Caki2 (cell line): ENCODE measurements around the gene TMED9. TPM values are rescaled to one million over a fixed set of nuclear protein-coding genes. Genes with fewer than 3 reads are reported as not detected.

Experiments used
- DNase-seq: peaks from one replicate; pipeline ENCODE4 v3.0.0-alpha.2; 2015; ENCODE audit warnings: low read depth
- in situ Hi-C: cut with HindIII; loops from 2 replicates; pipeline ENCODE4 v1.10.0; 2016; ENCODE audit warnings: low sequenced_read_pairs, low pct_unique_long_range_greater_than_20kb, mixed read lengths
- total RNA-seq: library from RNA; depleted of rRNA; stranded (reverse); fragments of >200 nt; shearing (Covaris generic); gene quantifications from 2 replicates; pipeline ENCODE4 v1.2.3, GENCODE V29; 2014; ENCODE audit warnings: low replicate concordance

TMED9 gene
- total RNA-seq, 1 experiment from 2014 or later: 291 TPM

GRCh38 chr5:177602458-177602830 lies 10.4 kb downstream of the TMED9 start:
- in situ Hi-C loops: no loop called here
- DNase-seq: no peak

GRCh38 chr5:177603631-177604030 lies 11.6 kb downstream of the TMED9 start:
- no peak for DNase-seq

GRCh38 chr5:177604116-177604521 lies 12.1 kb downstream of the TMED9 start:
- DNase-seq: no peak
- in situ Hi-C loops: no loop called here

More at GRCh38 chr5:177603631-177604030, 11.6 kb downstream of the TMED9 start:
- in situ Hi-C loops: no loop called here

GRCh38 chr5:177604656-177605055 lies 12.7 kb downstream of the TMED9 start:
- no peak for DNase-seq
- in situ Hi-C loops: no loop called here

- in situ Hi-C loops: no loop called here
Observed at GRCh38 chr5:177605078-177605477, 13.1 kb downstream of the TMED9 start.

GRCh38 chr5:177605667-177606066 lies 13.7 kb downstream of the TMED9 start:
- in situ Hi-C loops: no loop called here
- DNase-seq: no peak

More at GRCh38 chr5:177605078-177605477, 13.1 kb downstream of the TMED9 start:
- DNase-seq: no peak

- in situ Hi-C loops: no loop called here
Observed at GRCh38 chr5:177606071-177607051, 14.4 kb downstream of the TMED9 start.

GRCh38 chr5:177607115-177607451 lies 15.1 kb downstream of the TMED9 start:
- in situ Hi-C loops: no loop called here
- no peak for DNase-seq

More at GRCh38 chr5:177606071-177607051, 14.4 kb downstream of the TMED9 start:
- no peak for DNase-seq

- in situ Hi-C loops: no loop called here
- DNase-seq: peak; percentile 72
Observed at GRCh38 chr5:177607452-177608192, 15.6 kb downstream of the TMED9 start.

- DNase-seq: no peak
- in situ Hi-C loops: no loop called here
Observed at GRCh38 chr5:177608243-177609075, 16.5 kb downstream of the TMED9 start.

GRCh38 chr5:177609076-177610059 lies 17.4 kb downstream of the TMED9 start:
- DNase-seq: no peak
- in situ Hi-C loops: no loop called here

- DNase-seq: no peak
- in situ Hi-C loops: no loop called here
Observed at GRCh38 chr5:177610131-177610769, 18.2 kb downstream of the TMED9 start.

GRCh38 chr5:177610770-177611445 lies 18.9 kb downstream of the TMED9 start:
- in situ Hi-C loops: no loop called here
- no peak for DNase-seq

GRCh38 chr5:177611446-177612214 lies 19.6 kb downstream of the TMED9 start:
- no peak for DNase-seq
- in situ Hi-C loops: no loop called here

GRCh38 chr5:177612215-177612673 lies 20.2 kb downstream of the TMED9 start:
- DNase-seq: no peak
- in situ Hi-C loops: no loop called here

GRCh38 chr5:177620560-177620959 lies 28.6 kb downstream of the TMED9 start:
- DNase-seq: no peak
- in situ Hi-C loops: no loop called here
